Astrocyte (in vitro differentiated cells and primary cell): ENCODE results near the gene ZFTA. TPM values are rescaled to one million over a fixed set of nuclear protein-coding genes. Genes with fewer than 3 reads are reported as not detected.
A peak's percentile ranks its signal among the peaks of the same experiment; 100 is the strongest.

Experiments used
- DNase-seq: peaks from one replicate; pipeline ENCODE4 v3.0.0-alpha.2; 2010; ENCODE audit warnings: low read depth
- FAIRE-seq: peaks from 2 replicates; lab custom pipeline; 2011; peaks lifted over from hg19 to GRCh38; lab: Jason Lieb, UNC
- H2AFZ ChIP-seq: 2 replicates; pipeline ENCODE4 v1.6.0; 2012; ENCODE audit warnings: low read depth, low read length, inconsistent platforms
- H3K27ac ChIP-seq: 2 replicates; pipeline ENCODE4 v1.5.1; 2011; ENCODE audit warnings: low read depth, low read length, inconsistent platforms
- H3K27me3 ChIP-seq: 2 replicates; pipeline ENCODE4 v1.6.0; 2011; ENCODE audit warnings: low read length, inconsistent platforms; ENCODE audit not compliant: insufficient read depth
- H3K36me3 ChIP-seq: 2 replicates; pipeline ENCODE4 v1.5.1; 2011; ENCODE audit warnings: low read length, inconsistent platforms; ENCODE audit not compliant: insufficient read depth
- H3K4me1 ChIP-seq: 2 replicates; pipeline ENCODE4 v1.5.1; 2011; ENCODE audit warnings: low read length, inconsistent platforms; ENCODE audit not compliant: insufficient read depth
- H3K4me2 ChIP-seq: 2 replicates; pipeline ENCODE4 v1.6.0; 2012; ENCODE audit warnings: low read length, inconsistent platforms
- H3K4me3 ChIP-seq: 2 replicates; pipeline ENCODE4 v1.5.1; 2011; ENCODE audit warnings: low read depth, mild to moderate bottlenecking, low read length, inconsistent platforms; ENCODE audit not compliant: insufficient read depth
- H3K79me2 ChIP-seq: 2 replicates; pipeline ENCODE4 v1.6.0; 2012; ENCODE audit warnings: mild to moderate bottlenecking, low read length, inconsistent platforms; ENCODE audit not compliant: insufficient read depth
- H3K9ac ChIP-seq: 2 replicates; pipeline ENCODE4 v1.6.0; 2012; ENCODE audit warnings: mild to moderate bottlenecking, low read length, inconsistent platforms
- H3K9me3 ChIP-seq: 2 replicates; pipeline ENCODE4 v1.5.1; 2012; ENCODE audit warnings: low read depth, mild to moderate bottlenecking, low read length, inconsistent platforms; ENCODE audit not compliant: insufficient read depth
- H4K20me1 ChIP-seq: 2 replicates; pipeline ENCODE4 v1.6.0; 2012; ENCODE audit warnings: low read length, inconsistent platforms; ENCODE audit not compliant: insufficient read depth
- H3K27ac Mint-ChIP-seq: one replicate; pipeline ENCODE4 v1.8.0; 2021; ENCODE audit warnings: mild to moderate bottlenecking, mixed read lengths; ENCODE audit not compliant: unreplicated experiment
- H3K27me3 Mint-ChIP-seq: one replicate; pipeline ENCODE4 v1.8.0; 2021; ENCODE audit warnings: low read depth, mixed read lengths; ENCODE audit not compliant: unreplicated experiment
- H3K36me3 Mint-ChIP-seq: one replicate; pipeline ENCODE4 v1.8.0; 2021; ENCODE audit warnings: low read depth, mixed read lengths; ENCODE audit not compliant: unreplicated experiment
- H3K4me1 Mint-ChIP-seq: one replicate; pipeline ENCODE4 v1.8.0; 2021; ENCODE audit warnings: low read depth, mixed read lengths; ENCODE audit not compliant: unreplicated experiment
- H3K4me3 Mint-ChIP-seq: one replicate; pipeline ENCODE4 v1.8.0; 2021; ENCODE audit warnings: mild to moderate bottlenecking, moderate library complexity, mixed read lengths; ENCODE audit not compliant: unreplicated experiment
- H3K9me3 Mint-ChIP-seq: one replicate; pipeline ENCODE4 v1.8.0; 2021; ENCODE audit warnings: mild to moderate bottlenecking, mixed read lengths; ENCODE audit not compliant: unreplicated experiment
- EZH2 ChIP-seq: IDR thresholded peaks from 2 replicates; pipeline ENCODE4 v1.6.1; 2012; ENCODE audit warnings: mild to moderate bottlenecking, low read length, inconsistent platforms; ENCODE audit not compliant: insufficient read depth
- total RNA-seq: library from RNA; stranded (reverse); gene quantifications from 2 replicates; pipeline ENCODE4 v1.2.1, GENCODE V29; 2021
- TF ChIP-seq, protein P1 (sequence below): IDR thresholded peaks from 2 replicates; pipeline ENCODE4 v1.5.1; 2011; ENCODE audit warnings: low read depth, mild to moderate bottlenecking, inconsistent platforms, low read length, moderate library complexity; ENCODE audit not compliant: insufficient read depth

ZFTA gene
- total RNA-seq, 1 donor from 2014 or later = 31.2 TPM

DNA sequence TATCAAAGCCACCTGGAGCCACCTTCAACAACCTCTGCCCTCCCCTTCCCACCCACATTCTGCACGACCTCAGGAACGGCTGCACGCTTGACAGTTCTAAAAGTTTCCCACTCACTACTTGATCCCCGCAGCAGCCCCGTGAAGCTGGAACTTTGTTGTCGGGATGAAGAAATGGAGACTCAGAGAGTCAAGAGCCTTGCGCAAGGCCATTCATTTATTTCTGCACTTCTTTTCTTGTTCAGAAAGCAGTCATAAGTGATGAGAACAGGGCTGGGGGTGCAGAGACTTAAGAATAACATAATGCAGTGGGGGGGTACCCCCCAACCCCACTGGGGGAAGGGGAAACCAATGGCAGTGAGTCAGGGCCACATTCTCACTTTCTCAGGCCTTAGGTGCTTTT is 2.2 kb upstream of the ZFTA start:
- Histone ChIP-seq H3K27me3 (no peaks in the 10 kb centered on the region), H3K9me3 (no peaks in the 10 kb centered on the region), H3K27ac (no peak overlapping the region), H4K20me1 (peaks cover 23% of the 10 kb centered on the region), H2AFZ (no peak overlapping the region), H3K4me2 (no peak overlapping the region), H3K4me3 (no peak overlapping the region), H3K4me1 (peaks cover 12% of the 10 kb centered on the region), H3K79me2 (peaks cover 23% of the 10 kb centered on the region), H3K9ac (no peak overlapping the region), H3K36me3 (no peaks in the 10 kb centered on the region)
- TF ChIP-seq, protein P1, sequence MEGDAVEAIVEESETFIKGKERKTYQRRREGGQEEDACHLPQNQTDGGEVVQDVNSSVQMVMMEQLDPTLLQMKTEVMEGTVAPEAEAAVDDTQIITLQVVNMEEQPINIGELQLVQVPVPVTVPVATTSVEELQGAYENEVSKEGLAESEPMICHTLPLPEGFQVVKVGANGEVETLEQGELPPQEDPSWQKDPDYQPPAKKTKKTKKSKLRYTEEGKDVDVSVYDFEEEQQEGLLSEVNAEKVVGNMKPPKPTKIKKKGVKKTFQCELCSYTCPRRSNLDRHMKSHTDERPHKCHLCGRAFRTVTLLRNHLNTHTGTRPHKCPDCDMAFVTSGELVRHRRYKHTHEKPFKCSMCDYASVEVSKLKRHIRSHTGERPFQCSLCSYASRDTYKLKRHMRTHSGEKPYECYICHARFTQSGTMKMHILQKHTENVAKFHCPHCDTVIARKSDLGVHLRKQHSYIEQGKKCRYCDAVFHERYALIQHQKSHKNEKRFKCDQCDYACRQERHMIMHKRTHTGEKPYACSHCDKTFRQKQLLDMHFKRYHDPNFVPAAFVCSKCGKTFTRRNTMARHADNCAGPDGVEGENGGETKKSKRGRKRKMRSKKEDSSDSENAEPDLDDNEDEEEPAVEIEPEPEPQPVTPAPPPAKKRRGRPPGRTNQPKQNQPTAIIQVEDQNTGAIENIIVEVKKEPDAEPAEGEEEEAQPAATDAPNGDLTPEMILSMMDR = no peak
- no peak for TF ChIP-seq EZH2
- H3K9me3 Mint-ChIP-seq = no peaks in the 10 kb centered on the region
- no peaks in the 10 kb centered on the region for H3K27me3 Mint-ChIP-seq
- H3K36me3 Mint-ChIP-seq = no peaks in the 10 kb centered on the region
- no peak overlapping the region for H3K27ac Mint-ChIP-seq
- DNase-seq (no peak), FAIRE-seq (no peak)
- peaks cover 11% of the 10 kb centered on the region for H3K4me1 Mint-ChIP-seq
- H3K4me3 Mint-ChIP-seq = no peak overlapping the region

DNA sequence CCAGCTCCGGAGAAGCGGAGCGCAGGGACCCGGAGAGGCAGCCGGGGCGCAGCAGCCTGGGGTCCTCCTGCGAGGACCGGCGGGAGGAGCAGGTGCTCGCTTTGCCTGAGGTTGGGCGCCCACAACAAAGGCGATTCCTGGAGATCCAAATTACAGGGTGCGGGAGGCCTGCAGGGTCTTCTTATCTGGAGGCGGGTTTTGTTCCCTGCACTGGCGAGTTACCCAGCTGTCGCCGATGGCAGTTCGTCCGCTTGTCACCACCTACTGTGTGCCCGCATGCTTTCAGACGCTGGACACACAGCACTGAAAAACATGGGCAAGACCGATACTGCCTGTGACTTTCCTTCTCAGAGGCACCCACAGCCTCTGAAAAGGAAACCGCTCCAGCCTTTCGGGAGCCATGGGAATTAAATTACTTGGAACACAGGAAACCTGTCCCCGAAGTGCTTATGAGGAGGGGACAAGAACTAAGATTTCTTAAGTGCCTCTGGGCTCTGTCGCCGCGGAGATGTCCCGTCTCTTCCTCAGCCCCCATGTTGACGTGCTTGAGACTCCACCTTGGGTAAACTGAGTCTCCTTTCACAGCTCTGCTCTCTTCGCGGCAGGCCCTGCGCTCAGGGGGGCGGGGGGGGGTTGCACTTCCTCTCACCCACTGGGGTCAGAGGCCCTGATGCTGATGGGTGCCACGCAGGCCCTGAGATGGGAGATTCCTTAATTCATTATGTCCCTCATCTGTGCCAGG is 1.3 kb upstream of the ZFTA start:
- peaks cover 12% of the 10 kb centered on the region for H3K4me1 ChIP-seq
- no peaks in the 10 kb centered on the region for H3K9me3 ChIP-seq
- TF ChIP-seq EZH2 = no peak
- TF ChIP-seq, protein P1 = no peak
- no peak overlapping the region for H3K27ac ChIP-seq
- H3K27me3 ChIP-seq = no peaks in the 10 kb centered on the region
- peaks cover 31% of the 10 kb centered on the region for H4K20me1 ChIP-seq
- Mint-ChIP-seq H3K9me3 (no peaks in the 10 kb centered on the region), H3K4me1 (peaks cover 15% of the 10 kb centered on the region), H3K36me3 (no peaks in the 10 kb centered on the region), H3K27me3 (no peaks in the 10 kb centered on the region), H3K4me3 (peak overlapping the region; percentile 84), H3K27ac (no peak overlapping the region)
- H3K4me2 ChIP-seq = peak overlapping the region; percentile 88
- peaks cover 30% of the 10 kb centered on the region for H3K79me2 ChIP-seq
- FAIRE-seq = no peak
- H3K4me3 ChIP-seq = peak overlapping the region; percentile 64
- peak overlapping the region; percentile 78 for H2AFZ ChIP-seq
- no peak for DNase-seq
- peak overlapping the region; percentile 76 for H3K9ac ChIP-seq
- no peaks in the 10 kb centered on the region for H3K36me3 ChIP-seq
